Stimulated activated CD4-positive, alpha-beta T cell treated with anti-CD3 and anti-CD28 coated beads, Interleukin-15, amount 100 ng/mL, for 1 hour (primary cell): ENCODE data around the gene SNPH.
A peak's percentile ranks its signal among the peaks of the same experiment; 100 is the strongest.

ENCODE experiments used
- DNase-seq, 2 donors: peaks; one replicate each; pipeline ENCODE4 v3.0.0-alpha.2; 2020; ENCODE audit warnings: low read depth in 1 of 2, low spot score in 1 of 2

SNPH gene

GRCh38 chr20:1305712-1306111, 39.6 kb downstream of the SNPH start:
- DNase-seq: no peak

- DNase-seq: no peak
Measured at GRCh38 chr20:1306316-1307135, 40.4 kb downstream of the SNPH start.

GRCh38 chr20:1307171-1307570, 41.1 kb downstream of the SNPH start:
- DNase-seq: no peak

DNA sequence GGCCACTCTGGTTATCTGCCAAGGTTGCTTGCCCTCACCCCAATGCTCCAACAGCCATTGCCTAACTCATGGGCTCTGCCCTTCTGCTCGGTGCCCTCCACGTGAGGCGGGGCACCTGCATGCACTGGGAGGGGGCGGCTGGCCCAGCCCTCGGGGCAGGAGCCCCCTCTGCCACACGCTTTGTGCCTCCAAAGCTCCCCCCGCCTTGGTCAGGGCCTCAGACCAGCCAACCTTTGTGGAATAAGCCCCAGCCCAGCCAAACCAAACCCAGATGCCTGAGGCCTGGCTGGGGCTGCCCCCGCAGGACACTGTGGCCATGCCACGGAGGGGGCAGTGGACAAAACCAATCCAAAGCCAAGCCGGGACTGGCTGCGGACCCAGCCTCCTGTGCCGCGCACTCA, 41.5 kb downstream of the SNPH start:
- DNase-seq: no peak

DNA sequence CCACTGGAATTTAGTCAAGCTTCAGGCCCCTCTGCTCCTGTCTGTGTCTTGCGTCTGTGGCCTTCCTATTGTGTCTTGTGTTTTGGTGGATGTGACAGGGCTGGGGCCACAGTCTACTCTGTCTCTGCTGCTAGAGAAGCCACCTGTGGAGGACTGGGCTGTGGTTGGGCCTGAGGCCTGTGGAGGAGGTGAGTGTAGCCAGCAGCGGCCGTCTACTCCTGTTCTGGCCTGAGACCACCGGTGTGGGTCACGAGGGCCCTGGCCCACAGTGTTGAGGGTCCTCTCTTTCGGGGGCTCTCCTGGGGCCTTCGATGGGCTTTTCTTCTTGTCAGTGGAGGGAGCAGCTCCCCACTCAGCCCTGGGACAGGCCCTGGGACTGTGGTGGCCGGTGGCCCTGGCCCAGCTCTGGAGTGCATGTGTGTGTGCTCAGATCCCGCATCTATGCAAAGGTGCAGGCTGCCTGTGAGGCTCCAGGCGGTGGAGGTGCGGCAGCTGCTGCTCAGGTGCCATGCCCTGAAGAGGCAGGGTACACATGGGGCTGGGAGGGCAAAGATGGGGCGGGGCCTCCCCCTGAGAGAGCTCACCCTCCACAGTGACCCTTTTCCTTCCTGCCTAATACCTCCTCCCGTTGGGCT, 42.1 kb downstream of the SNPH start:
- no peak for DNase-seq

GRCh38 chr20:1308702-1309095, 42.6 kb downstream of the SNPH start:
- no peak for DNase-seq

DNA sequence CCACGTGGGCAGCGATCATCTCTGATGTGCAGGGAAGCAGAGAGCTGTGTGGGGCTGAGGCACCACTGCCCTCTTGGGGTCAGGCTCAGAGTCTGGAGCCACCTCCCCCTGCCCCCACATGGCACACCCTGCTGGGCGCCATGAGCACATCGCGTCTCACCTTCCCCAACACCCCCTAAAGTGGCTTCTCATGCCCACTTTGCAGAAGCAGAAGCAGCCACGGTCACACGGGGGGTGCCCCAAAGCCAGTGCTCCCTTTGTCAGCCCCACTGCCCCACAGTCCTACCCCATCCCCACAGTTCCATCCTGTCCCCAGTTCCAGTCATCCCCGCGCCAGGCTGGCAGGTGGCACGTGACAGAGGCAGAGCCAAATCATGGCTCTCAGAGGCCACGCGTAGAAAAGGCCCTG, 43.3 kb downstream of the SNPH start:
- no peak for DNase-seq

DNA sequence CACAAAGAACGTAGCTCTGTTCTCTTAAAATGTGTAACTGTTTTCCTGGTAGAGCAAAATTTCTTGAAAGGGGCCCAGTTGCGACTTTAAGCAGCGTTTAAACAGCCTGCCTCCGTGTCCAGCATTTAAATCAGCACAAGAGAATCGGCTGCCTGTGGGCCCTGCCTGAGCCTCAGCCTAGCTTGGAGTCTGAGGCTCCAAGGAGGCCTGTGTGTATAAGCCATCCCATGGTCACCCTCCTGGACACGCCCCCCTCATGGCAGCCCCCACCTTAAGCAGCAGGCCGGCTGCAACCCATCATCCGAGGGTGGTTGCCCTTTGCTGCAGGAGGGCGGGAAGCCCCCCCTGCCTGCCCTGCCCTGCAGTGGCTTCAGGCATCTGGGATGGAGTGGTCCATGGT, 44.0 kb downstream of the SNPH start:
- no peak for DNase-seq

GRCh38 chr20:1310506-1311190, 44.6 kb downstream of the SNPH start:
- no peak for DNase-seq

DNA sequence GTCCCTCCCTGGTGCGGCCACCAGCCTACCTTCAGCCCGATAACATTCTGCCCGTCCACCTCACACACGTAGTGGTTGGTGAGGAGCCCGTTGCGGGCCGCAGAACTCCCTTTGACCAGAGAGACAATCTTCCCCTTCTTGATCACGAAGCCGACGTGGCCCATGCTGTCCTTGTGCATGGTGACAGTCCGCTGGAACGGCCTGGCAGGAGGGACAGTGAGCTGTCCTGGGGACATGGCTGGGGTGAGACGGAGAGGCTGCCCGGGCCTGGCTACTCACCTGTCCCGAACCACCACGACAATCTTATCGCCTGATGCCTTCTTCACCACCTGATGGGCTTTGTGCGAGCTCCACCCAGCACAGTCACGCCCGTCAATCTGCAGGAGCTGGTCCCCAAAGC, 46.2 kb downstream of the SNPH start:
- no peak for DNase-seq

- DNase-seq: no peak
Measured at GRCh38 chr20:1312904-1313235, 46.8 kb downstream of the SNPH start.

DNA sequence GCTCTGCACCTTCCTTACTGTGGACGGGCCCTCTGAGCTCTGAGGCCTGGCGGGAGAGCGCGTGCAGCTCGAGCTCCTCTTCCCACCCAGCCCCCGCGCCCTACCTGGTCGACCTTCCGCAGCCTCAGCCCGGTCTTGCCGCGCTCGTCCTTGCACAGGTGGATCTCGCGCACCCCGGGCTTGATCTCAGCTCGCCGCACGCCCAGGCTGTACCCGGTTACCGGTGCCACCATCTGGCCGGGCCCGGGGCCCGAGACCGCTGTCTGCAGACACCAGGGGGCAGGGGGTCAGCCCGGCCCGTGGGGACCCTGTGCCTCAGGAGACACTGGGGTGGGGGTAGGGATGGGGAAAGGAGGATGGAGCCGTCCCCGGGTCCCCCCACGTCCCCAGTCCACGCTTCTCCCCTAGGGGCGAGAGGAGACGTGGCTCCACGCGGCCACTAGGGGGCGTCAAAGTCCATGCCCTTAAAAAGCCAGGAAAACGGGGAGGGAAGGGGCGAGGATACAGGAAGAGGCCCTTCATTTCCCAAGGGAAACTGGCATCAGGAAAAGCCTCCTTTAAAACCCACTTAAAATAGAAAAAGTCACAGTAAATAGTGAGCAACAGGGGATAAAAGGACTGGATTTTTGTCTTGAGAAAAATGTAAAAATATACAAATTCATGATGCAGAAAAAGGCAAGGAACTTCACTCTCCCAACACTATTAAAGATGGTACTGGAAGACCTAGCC, 47.3 kb downstream of the SNPH start:
- DNase-seq: peak; percentile 27 to 54

GRCh38 chr20:1315804-1316203, 49.7 kb downstream of the SNPH start:
- DNase-seq: no peak

DNA sequence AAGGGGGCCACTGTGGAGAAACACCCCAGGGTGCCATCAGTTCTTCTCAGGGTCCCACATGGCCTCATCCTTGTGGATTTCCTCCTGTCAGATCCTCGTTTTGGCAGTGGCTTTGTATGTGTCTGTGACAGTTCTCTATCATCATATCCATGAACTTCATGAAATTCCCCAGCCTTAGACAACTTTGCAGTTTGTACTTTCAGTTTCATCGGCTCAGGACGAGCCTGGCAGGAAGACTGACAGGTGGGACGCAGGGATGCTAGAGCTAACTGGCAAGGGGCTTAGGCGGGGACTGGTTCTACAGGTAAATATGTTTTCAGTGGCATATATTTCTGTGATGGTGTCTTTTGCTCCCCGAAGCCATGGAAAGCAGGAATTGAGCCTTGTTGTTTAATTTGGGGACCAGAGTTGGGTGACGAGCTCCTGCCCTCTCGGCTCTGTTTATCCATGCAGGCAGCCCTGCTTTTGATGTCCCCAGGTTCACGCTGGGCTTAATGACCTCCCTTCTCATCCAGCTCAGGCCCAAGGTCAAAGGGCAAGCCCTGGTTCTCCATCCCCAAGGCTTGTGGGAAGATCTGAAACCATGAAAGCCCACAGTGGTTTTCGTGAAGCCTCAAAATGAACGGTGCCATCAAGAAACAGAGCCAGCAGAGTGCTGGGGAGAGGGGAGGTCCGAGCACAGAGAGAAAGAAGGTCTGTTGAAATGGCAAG, 51.6 kb downstream of the SNPH start:
- no peak for DNase-seq

GRCh38 chr20:1319051-1319450, 53.0 kb downstream of the SNPH start:
- DNase-seq: no peak

- DNase-seq: no peak
Measured at GRCh38 chr20:1319462-1319861, 53.4 kb downstream of the SNPH start.

- no peak for DNase-seq
Measured at GRCh38 chr20:1320016-1320415, 53.9 kb downstream of the SNPH start.

- DNase-seq: no peak
Measured at GRCh38 chr20:1320902-1321653, 55.0 kb downstream of the SNPH start.

DNA sequence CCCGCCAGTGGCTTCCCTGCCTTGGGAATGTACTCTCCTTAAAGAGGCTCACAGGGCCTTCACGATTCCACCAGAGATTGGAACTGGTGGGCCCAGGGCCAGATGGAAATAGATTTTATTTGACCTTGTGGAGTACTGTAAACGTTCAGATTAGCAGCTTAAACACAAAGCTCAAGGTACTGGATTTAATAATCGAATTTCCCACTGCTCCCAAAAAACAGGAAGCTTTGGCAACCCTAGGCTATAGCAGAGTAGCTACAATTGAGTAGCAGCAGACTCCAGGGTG, 55.5 kb downstream of the SNPH start:
- DNase-seq: no peak

DNA sequence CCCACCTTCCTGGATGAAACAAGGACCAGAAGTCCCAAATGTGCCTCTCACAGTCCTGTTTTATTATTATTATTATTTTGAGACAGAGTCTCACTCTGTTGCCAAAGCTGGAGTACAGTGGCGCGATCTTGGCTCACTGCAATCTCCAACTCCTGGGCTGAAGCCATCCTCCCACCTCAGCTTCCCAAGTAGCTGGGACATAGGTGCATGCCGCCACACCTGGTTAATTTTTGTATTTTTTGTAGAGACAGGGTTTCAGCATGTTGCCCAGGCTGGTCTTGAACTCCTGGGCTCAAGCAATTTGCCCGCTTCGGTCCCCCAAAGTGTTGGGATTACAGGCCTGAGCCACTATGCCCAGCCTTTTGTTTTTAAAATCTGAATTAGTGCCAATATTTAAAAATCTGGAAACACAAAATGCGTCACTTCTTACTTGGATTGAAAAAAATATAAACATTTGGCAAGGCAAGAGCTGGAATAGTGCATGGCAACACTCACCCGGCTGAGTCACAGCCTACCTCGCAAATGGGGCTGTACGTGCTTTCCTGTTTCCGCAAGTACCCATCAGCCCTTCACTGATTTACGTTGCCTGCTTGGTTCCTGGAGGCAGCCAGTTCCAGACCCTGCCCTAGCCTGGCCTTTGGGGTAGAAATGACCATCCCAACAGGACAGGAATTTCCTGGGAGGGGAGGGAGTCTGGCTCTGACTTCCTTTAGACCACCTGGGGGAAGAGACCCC, 56.6 kb downstream of the SNPH start:
- no peak for DNase-seq
